Measurements from ENCODE around the gene DYNLRB2.

Gene DYNLRB2

DNA sequence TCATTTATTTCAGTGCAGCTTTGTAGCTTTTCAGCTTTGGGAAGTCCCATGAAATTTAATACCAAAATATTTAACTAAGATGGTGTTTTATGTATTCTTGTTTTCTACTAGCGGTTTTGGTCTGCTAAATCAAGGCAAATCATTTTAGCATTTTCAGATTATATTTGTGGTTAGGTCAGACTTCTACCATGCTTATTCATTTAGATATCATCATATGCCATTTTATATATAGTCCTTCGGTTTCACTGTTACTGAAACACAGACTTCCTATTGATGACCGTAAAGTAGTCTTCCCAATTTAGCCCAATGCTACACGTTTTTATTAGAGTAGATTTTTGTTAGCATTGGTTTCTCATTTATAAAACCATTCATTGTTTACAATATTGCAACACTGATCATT, 5.5 kb downstream of the DYNLRB2 start:
- Histone ChIP-seq H3K4me3 (ENCODE audit: insufficient read depth in 1 of 2, low read depth in 1 of 2, low read length in 2 of 2) (no peak overlapping the region), H3K4me1 (ENCODE audit: control insufficient read depth, insufficient read depth, low read depth, low read length) (no peaks in the 10 kb centered on the region), H3K18ac (ENCODE audit: low read depth in 1 of 2, low read length in 2 of 2) (no peak overlapping the region), H3K36me3 (ENCODE audit: control insufficient read depth in 1 of 2, insufficient read depth in 2 of 2, low read depth in 1 of 2, low read length in 2 of 2) (no peaks in the 10 kb centered on the region), H2BK5ac (ENCODE audit: low read depth, low read length, poor library complexity, severe bottlenecking) (no peak overlapping the region), H3K4ac (ENCODE audit: low read depth in 1 of 2, low read length in 2 of 2) (no peak overlapping the region), H2BK120ac (ENCODE audit: low read depth, low read length) (no peak overlapping the region), H2AK5ac (ENCODE audit: low read length, severe bottlenecking) (no peak overlapping the region), H3K4me2 (ENCODE audit: low read length, poor library complexity, severe bottlenecking) (no peak overlapping the region), H3K23ac (ENCODE audit: low read length in 2 of 2) (no peak overlapping the region), H2BK15ac (ENCODE audit: low read depth, poor library complexity, severe bottlenecking) (no peak overlapping the region), H4K8ac (ENCODE audit: low read length) (no peak overlapping the region), H4K91ac (ENCODE audit: low read length) (no peak overlapping the region), H3K79me1 (replicated peaks; ENCODE audit: low read length, poor library complexity, severe bottlenecking) (no peaks in the 10 kb centered on the region), H3K27ac (ENCODE audit: low read length, poor library complexity, severe bottlenecking) (no peak overlapping the region), H2AFZ (ENCODE audit: low read depth, low read length) (no peak overlapping the region), H3K9ac (ENCODE audit: low read length) (no peak overlapping the region), H2BK12ac (ENCODE audit: low read length in 2 of 2) (no peak overlapping the region), H3K14ac (ENCODE audit: low read length in 2 of 2) (no peak overlapping the region), H3K9me3 (ENCODE audit: control insufficient read depth, low read length) (no peaks in the 10 kb centered on the region), H3K27me3 (ENCODE audit: control insufficient read depth in 1 of 2, insufficient read depth in 1 of 2, low read length in 2 of 2) (no peaks in the 10 kb centered on the region)
- no CpG with 5 or more reads among the region's 4 CpGs for WGBS
- DNase-seq = no peak

DNA sequence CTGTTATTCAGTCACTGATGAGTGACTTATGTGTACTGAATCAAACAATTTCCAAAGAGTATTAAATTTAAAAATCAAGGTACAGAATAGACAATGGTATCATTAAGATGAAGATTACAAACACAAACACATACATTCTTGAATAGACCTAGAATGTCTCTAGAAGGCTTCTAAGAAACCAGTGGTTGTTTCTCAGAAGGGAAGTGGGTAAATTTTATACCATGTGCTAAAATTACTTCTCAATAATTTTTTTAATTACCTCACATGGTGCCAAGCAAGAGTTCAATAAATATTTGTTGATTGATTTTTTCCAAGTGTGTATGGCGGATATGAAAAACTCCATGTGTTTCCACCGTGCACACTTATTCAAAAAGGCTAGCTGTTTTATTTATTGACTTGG, 6.4 kb downstream of the DYNLRB2 start:
- H4K91ac ChIP-seq (ENCODE audit: low read length) = no peak overlapping the region
- H3K23ac ChIP-seq (ENCODE audit: low read length in 2 of 2) = no peak overlapping the region
- H2BK120ac ChIP-seq (ENCODE audit: low read depth, low read length) = no peak overlapping the region

DNA sequence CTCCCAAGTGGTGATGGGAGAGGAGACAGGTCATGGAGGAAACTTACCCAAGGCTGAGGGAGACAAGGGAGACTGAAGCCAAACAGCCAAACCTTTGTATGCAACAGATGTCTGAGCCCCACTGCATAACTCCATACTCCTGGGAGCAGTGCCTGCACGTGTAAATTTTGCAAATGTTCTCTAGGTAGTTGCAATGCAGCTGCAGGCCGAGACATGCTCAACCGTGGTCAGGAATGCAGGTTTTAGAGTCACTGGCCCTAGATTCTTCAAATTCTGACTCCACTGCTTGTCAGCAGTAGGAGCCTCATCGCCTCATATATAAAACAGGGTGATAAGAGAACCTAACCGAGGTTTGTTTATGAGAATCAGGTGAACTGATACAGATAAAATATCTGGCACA, 11.5 kb downstream of the DYNLRB2 start:
- Histone ChIP-seq H3K27ac (ENCODE audit: low read length, poor library complexity, severe bottlenecking) (no peak overlapping the region), H4K91ac (ENCODE audit: low read length) (no peak overlapping the region), H3K23ac (ENCODE audit: low read length in 2 of 2) (no peak overlapping the region), H2AK5ac (ENCODE audit: low read length, severe bottlenecking) (no peak overlapping the region), H2BK5ac (ENCODE audit: low read depth, low read length, poor library complexity, severe bottlenecking) (no peak overlapping the region), H3K14ac (ENCODE audit: low read length in 2 of 2) (no peak overlapping the region), H3K4ac (ENCODE audit: low read depth in 1 of 2, low read length in 2 of 2) (no peak overlapping the region), H3K79me1 (replicated peaks; ENCODE audit: low read length, poor library complexity, severe bottlenecking) (no peaks in the 10 kb centered on the region), H3K27me3 (ENCODE audit: control insufficient read depth in 1 of 2, insufficient read depth in 1 of 2, low read length in 2 of 2) (peaks cover 0 to 4% of the 10 kb centered on the region in 2 experiments), H3K18ac (ENCODE audit: low read depth in 1 of 2, low read length in 2 of 2) (no peak overlapping the region), H4K8ac (ENCODE audit: low read length) (no peak overlapping the region), H2BK12ac (ENCODE audit: low read length in 2 of 2) (no peak overlapping the region), H2BK120ac (ENCODE audit: low read depth, low read length) (no peak overlapping the region), H3K9ac (ENCODE audit: low read length) (no peak overlapping the region), H3K4me3 (ENCODE audit: insufficient read depth in 1 of 2, low read depth in 1 of 2, low read length in 2 of 2) (no peak overlapping the region), H3K4me1 (ENCODE audit: control insufficient read depth, insufficient read depth, low read depth, low read length) (no peaks in the 10 kb centered on the region), H3K36me3 (ENCODE audit: control insufficient read depth in 1 of 2, insufficient read depth in 2 of 2, low read depth in 1 of 2, low read length in 2 of 2) (no peaks in the 10 kb centered on the region), H3K9me3 (ENCODE audit: control insufficient read depth, low read length) (no peaks in the 10 kb centered on the region), H2BK15ac (ENCODE audit: low read depth, poor library complexity, severe bottlenecking) (no peak overlapping the region), H3K4me2 (ENCODE audit: low read length, poor library complexity, severe bottlenecking) (no peak overlapping the region), H2AFZ (ENCODE audit: low read depth, low read length) (peak overlapping the region; percentile 23)
- 58% methylated on average over 5 of the region's 5 CpGs for WGBS
- no peak for DNase-seq

More for the DNA sequence above, 6.4 kb downstream of the DYNLRB2 start:
- no peak overlapping the region for H2AFZ ChIP-seq (ENCODE audit: low read depth, low read length)
- no peak overlapping the region for H3K4me2 ChIP-seq (ENCODE audit: low read length, poor library complexity, severe bottlenecking)
- no peaks in the 10 kb centered on the region for H3K79me1 ChIP-seq (replicated peaks; ENCODE audit: low read length, poor library complexity, severe bottlenecking)
- no peak for DNase-seq
- H3K14ac ChIP-seq (ENCODE audit: low read length in 2 of 2) = no peak overlapping the region
- H3K4ac ChIP-seq (ENCODE audit: low read depth in 1 of 2, low read length in 2 of 2) = no peak overlapping the region
- H3K9ac ChIP-seq (ENCODE audit: low read length) = no peak overlapping the region
- H3K27me3 ChIP-seq (ENCODE audit: control insufficient read depth in 1 of 2, insufficient read depth in 1 of 2, low read length in 2 of 2) = no peaks in the 10 kb centered on the region
- no peak overlapping the region for H2BK12ac ChIP-seq (ENCODE audit: low read length in 2 of 2)
- no peak overlapping the region for H2BK5ac ChIP-seq (ENCODE audit: low read depth, low read length, poor library complexity, severe bottlenecking)
- no peak overlapping the region for H3K4me3 ChIP-seq (ENCODE audit: insufficient read depth in 1 of 2, low read depth in 1 of 2, low read length in 2 of 2)
- no peak overlapping the region for H3K18ac ChIP-seq (ENCODE audit: low read depth in 1 of 2, low read length in 2 of 2)
- H2AK5ac ChIP-seq (ENCODE audit: low read length, severe bottlenecking) = no peak overlapping the region
- WGBS = 100% methylated on average over 1 of the region's 2 CpGs
- H3K4me1 ChIP-seq (ENCODE audit: control insufficient read depth, insufficient read depth, low read depth, low read length) = no peaks in the 10 kb centered on the region
- H3K36me3 ChIP-seq (ENCODE audit: control insufficient read depth in 1 of 2, insufficient read depth in 2 of 2, low read depth in 1 of 2, low read length in 2 of 2) = no peaks in the 10 kb centered on the region
- H3K9me3 ChIP-seq (ENCODE audit: control insufficient read depth, low read length) = no peaks in the 10 kb centered on the region
- H2BK15ac ChIP-seq (ENCODE audit: low read depth, poor library complexity, severe bottlenecking) = no peak overlapping the region
- no peak overlapping the region for H4K8ac ChIP-seq (ENCODE audit: low read length)
- no peak overlapping the region for H3K27ac ChIP-seq (ENCODE audit: low read length, poor library complexity, severe bottlenecking)

DNA sequence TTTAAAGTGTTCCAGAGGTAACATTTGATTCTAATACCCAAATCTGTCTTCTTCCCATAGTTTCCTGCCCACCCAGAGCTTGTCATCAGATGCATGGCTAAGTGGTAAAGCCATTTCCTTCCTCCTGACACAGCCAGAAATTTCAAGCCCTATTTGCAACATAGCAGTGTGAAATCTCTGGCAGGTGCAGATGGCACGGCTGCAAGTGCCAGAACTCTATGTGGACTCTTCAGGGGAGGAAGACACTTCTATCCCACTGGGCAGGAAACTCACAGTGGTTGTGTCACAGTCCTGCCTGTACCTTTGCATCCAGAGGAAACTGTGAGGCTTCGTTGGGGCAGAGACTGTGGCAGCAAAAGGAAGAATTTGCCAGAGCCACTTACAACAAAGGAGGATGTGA, 13.2 kb downstream of the DYNLRB2 start:
- no peak overlapping the region for H3K4ac ChIP-seq (ENCODE audit: low read depth in 1 of 2, low read length in 2 of 2)
- no peak overlapping the region for H3K4me3 ChIP-seq (ENCODE audit: insufficient read depth in 1 of 2, low read depth in 1 of 2, low read length in 2 of 2)
- H2BK15ac ChIP-seq (ENCODE audit: low read depth, poor library complexity, severe bottlenecking) = no peak overlapping the region
- no peak overlapping the region for H2BK12ac ChIP-seq (ENCODE audit: low read length in 2 of 2)
- H2AFZ ChIP-seq (ENCODE audit: low read depth, low read length) = no peak overlapping the region
- no peak overlapping the region for H3K27ac ChIP-seq (ENCODE audit: low read length, poor library complexity, severe bottlenecking)
- H4K8ac ChIP-seq (ENCODE audit: low read length) = no peak overlapping the region
- WGBS = 43% methylated on average over 2 of the region's 2 CpGs
- no peak overlapping the region for H3K18ac ChIP-seq (ENCODE audit: low read depth in 1 of 2, low read length in 2 of 2)
- H3K27me3 ChIP-seq (ENCODE audit: control insufficient read depth in 1 of 2, insufficient read depth in 1 of 2, low read length in 2 of 2) = peaks cover 0 to 4% of the 10 kb centered on the region in 2 experiments
- no peaks in the 10 kb centered on the region for H3K9me3 ChIP-seq (ENCODE audit: control insufficient read depth, low read length)
- H3K23ac ChIP-seq (ENCODE audit: low read length in 2 of 2) = no peak overlapping the region
- H3K79me1 ChIP-seq (replicated peaks; ENCODE audit: low read length, poor library complexity, severe bottlenecking) = no peaks in the 10 kb centered on the region
- H2AK5ac ChIP-seq (ENCODE audit: low read length, severe bottlenecking) = no peak overlapping the region
- H3K4me1 ChIP-seq (ENCODE audit: control insufficient read depth, insufficient read depth, low read depth, low read length) = no peaks in the 10 kb centered on the region
- no peaks in the 10 kb centered on the region for H3K36me3 ChIP-seq (ENCODE audit: control insufficient read depth in 1 of 2, insufficient read depth in 2 of 2, low read depth in 1 of 2, low read length in 2 of 2)
- no peak overlapping the region for H3K14ac ChIP-seq (ENCODE audit: low read length in 2 of 2)
- no peak for DNase-seq
- H3K9ac ChIP-seq (ENCODE audit: low read length) = no peak overlapping the region
- H2BK5ac ChIP-seq (ENCODE audit: low read depth, low read length, poor library complexity, severe bottlenecking) = no peak overlapping the region
- no peak overlapping the region for H3K4me2 ChIP-seq (ENCODE audit: low read length, poor library complexity, severe bottlenecking)
- no peak overlapping the region for H2BK120ac ChIP-seq (ENCODE audit: low read depth, low read length)
- H4K91ac ChIP-seq (ENCODE audit: low read length) = no peak overlapping the region

All from mesenchymal stem cell (in vitro differentiated cells and primary cell).